ENCODE data around the gene GRM3.

GRM3 gene

DNA sequence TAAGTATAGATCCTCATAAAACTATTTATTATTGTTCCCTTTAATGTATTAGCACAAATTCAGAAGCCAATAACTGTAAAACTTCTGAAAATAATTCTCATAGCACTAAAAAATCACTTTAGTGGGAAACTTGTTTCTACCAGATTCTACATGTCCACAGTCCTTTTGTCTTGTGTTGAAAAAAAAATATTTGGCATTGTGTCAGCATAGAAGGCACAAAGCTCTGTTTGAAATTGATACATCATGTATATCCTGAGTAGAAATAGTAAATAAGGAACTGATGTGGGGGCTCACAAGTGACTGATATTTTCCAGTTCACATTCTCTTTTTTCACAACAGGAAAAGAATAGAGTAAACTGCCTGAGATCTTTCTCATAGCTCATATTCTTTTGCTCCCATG lies 134.6 kb downstream of the GRM3 start:
- no peak overlapping the region for H3K4me3 ChIP-seq (replicated peaks; ENCODE audit: insufficient read depth, low read length)
- no peaks in the 10 kb centered on the region for H3K27me3 ChIP-seq (ENCODE audit: insufficient read depth, poor library complexity, severe bottlenecking)
- DNase-seq (ENCODE audit: low read depth in 1 of 2, low spot score in 1 of 2), result no peak
- no peak overlapping the region for H3K27ac ChIP-seq (replicated peaks)
- no peak for TF ChIP-seq SPI1 (IDR thresholded peaks at IDR 0.05; ENCODE audit: borderline replicate concordance, low read depth)
- no peak for TF ChIP-seq GABPA (IDR thresholded peaks at IDR 0.05; ENCODE audit: low read depth)

DNA sequence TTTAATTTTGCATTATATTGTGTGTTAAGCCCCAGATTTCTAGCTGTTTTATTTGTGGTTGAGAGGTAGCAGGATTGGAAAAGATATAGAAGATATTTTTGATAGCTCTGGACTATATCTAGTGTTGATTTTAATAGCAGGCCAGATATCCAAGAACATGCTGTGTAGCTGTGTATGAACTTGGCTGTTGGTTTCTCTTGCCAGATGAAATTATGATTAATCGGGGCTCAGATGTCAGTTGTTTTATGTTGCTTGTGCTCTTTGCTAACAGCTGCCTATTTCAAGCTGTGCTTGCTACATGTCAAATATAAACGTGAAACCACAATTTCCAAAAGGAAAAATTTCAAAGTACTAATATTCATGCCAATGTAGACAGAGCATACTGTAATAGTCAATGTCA lies 141.1 kb downstream of the GRM3 start:
- H3K4me3 ChIP-seq (replicated peaks; ENCODE audit: insufficient read depth, low read length), result no peak overlapping the region
- DNase-seq (ENCODE audit: low read depth in 1 of 2, low spot score in 1 of 2), result no peak
- TF ChIP-seq, protein P1, sequence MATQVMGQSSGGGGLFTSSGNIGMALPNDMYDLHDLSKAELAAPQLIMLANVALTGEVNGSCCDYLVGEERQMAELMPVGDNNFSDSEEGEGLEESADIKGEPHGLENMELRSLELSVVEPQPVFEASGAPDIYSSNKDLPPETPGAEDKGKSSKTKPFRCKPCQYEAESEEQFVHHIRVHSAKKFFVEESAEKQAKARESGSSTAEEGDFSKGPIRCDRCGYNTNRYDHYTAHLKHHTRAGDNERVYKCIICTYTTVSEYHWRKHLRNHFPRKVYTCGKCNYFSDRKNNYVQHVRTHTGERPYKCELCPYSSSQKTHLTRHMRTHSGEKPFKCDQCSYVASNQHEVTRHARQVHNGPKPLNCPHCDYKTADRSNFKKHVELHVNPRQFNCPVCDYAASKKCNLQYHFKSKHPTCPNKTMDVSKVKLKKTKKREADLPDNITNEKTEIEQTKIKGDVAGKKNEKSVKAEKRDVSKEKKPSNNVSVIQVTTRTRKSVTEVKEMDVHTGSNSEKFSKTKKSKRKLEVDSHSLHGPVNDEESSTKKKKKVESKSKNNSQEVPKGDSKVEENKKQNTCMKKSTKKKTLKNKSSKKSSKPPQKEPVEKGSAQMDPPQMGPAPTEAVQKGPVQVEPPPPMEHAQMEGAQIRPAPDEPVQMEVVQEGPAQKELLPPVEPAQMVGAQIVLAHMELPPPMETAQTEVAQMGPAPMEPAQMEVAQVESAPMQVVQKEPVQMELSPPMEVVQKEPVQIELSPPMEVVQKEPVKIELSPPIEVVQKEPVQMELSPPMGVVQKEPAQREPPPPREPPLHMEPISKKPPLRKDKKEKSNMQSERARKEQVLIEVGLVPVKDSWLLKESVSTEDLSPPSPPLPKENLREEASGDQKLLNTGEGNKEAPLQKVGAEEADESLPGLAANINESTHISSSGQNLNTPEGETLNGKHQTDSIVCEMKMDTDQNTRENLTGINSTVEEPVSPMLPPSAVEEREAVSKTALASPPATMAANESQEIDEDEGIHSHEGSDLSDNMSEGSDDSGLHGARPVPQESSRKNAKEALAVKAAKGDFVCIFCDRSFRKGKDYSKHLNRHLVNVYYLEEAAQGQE (IDR thresholded peaks at IDR 0.05; ENCODE audit: insufficient replicate concordance, low read depth), result no peak
- TF ChIP-seq SPI1 (IDR thresholded peaks at IDR 0.05; ENCODE audit: borderline replicate concordance, low read depth) (no peak), POLR2AphosphoS5 (IDR thresholded peaks at IDR 0.05; ENCODE audit: low read depth) (no peak), GABPA (IDR thresholded peaks at IDR 0.05; ENCODE audit: low read depth) (no peak)
- TF ChIP-seq, protein P2, sequence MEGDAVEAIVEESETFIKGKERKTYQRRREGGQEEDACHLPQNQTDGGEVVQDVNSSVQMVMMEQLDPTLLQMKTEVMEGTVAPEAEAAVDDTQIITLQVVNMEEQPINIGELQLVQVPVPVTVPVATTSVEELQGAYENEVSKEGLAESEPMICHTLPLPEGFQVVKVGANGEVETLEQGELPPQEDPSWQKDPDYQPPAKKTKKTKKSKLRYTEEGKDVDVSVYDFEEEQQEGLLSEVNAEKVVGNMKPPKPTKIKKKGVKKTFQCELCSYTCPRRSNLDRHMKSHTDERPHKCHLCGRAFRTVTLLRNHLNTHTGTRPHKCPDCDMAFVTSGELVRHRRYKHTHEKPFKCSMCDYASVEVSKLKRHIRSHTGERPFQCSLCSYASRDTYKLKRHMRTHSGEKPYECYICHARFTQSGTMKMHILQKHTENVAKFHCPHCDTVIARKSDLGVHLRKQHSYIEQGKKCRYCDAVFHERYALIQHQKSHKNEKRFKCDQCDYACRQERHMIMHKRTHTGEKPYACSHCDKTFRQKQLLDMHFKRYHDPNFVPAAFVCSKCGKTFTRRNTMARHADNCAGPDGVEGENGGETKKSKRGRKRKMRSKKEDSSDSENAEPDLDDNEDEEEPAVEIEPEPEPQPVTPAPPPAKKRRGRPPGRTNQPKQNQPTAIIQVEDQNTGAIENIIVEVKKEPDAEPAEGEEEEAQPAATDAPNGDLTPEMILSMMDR (IDR thresholded peaks at IDR 0.05; ENCODE audit: insufficient read depth, low read length), result no peak
- no peaks in the 10 kb centered on the region for H3K27me3 ChIP-seq (ENCODE audit: insufficient read depth, poor library complexity, severe bottlenecking)
- no peak overlapping the region for H3K27ac ChIP-seq (replicated peaks)

DNA sequence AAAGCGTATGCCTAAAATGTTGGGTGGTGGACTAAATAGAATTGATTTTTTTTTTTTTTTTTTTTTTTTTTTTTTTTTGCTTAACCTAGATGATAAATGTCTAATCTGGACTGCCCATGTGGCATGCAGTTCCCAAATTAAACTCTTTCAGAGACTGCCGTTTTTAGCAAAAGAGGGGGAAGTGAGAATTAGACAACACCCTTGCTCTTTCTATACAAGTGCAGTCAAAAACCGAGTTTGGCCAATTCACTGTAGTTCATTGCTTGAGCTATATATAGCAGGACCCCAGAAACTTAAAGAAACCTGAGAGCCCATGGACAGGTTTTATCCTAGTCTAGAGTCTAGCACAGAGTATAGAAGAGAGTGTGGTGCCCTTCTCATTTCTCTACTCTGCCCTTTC lies 141.9 kb downstream of the GRM3 start:
- Histone ChIP-seq H3K27ac (replicated peaks) (no peak overlapping the region), H3K4me3 (replicated peaks; ENCODE audit: insufficient read depth, low read length) (no peak overlapping the region), H3K27me3 (ENCODE audit: insufficient read depth, poor library complexity, severe bottlenecking) (no peaks in the 10 kb centered on the region)
- TF ChIP-seq, protein P2 (IDR thresholded peaks at IDR 0.05; ENCODE audit: insufficient read depth, low read length), result no peak
- no peak for TF ChIP-seq POLR2AphosphoS5 (IDR thresholded peaks at IDR 0.05; ENCODE audit: low read depth)
- DNase-seq (ENCODE audit: low read depth in 1 of 2, low spot score in 1 of 2), result no peak

DNA sequence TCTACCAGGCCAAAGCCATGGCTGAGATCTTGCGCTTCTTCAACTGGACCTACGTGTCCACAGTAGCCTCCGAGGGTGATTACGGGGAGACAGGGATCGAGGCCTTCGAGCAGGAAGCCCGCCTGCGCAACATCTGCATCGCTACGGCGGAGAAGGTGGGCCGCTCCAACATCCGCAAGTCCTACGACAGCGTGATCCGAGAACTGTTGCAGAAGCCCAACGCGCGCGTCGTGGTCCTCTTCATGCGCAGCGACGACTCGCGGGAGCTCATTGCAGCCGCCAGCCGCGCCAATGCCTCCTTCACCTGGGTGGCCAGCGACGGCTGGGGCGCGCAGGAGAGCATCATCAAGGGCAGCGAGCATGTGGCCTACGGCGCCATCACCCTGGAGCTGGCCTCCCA lies 142.7 kb downstream of the GRM3 start:
- H3K27ac ChIP-seq (replicated peaks), result no peak overlapping the region
- DNase-seq (ENCODE audit: low read depth in 1 of 2, low spot score in 1 of 2), result no peak
- H3K27me3 ChIP-seq (ENCODE audit: insufficient read depth, poor library complexity, severe bottlenecking), result no peaks in the 10 kb centered on the region

More for the DNA sequence above, 142.7 kb downstream of the GRM3 start:
- no peak for TF ChIP-seq POLR2AphosphoS5 (IDR thresholded peaks at IDR 0.05; ENCODE audit: low read depth)
- TF ChIP-seq GABPA (IDR thresholded peaks at IDR 0.05; ENCODE audit: low read depth), result no peak
- no peak for TF ChIP-seq SPI1 (IDR thresholded peaks at IDR 0.05; ENCODE audit: borderline replicate concordance, low read depth)
- TF ChIP-seq, protein P2 (IDR thresholded peaks at IDR 0.05; ENCODE audit: insufficient read depth, low read length), result no peak
- TF ChIP-seq, protein P1 (IDR thresholded peaks at IDR 0.05; ENCODE audit: insufficient replicate concordance, low read depth), result no peak
- H3K4me3 ChIP-seq (replicated peaks; ENCODE audit: insufficient read depth, low read length), result no peak overlapping the region
